HuH-7.5 (cell line): Measurements from ENCODE around the gene CCDC197.
A peak's percentile ranks its signal among the peaks of the same experiment; 100 is the strongest.

Experiments
- DNase-seq: peaks from one replicate; pipeline ENCODE4 v3.0.0; 2011; ENCODE audit warnings: low spot score

Gene CCDC197

DNA sequence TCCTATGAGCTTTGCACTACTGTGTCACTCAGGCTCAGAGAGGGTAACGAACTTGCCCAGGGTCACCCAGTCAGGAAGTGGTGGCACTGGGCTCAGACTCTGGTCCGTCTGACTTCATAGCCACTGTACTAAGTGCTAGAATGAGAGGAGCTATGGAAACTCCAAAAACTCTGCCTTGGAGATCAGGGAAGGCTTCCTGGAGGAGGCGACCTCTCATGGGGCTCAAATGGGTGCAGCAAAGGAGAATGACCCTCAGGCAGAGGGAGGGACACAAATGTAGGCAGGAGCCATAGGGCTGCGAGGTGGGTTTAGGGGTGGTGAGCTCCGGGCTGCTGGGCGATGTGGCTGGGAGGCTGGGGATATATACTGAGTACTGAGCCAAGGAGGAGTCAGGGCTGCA, 3.2 kb downstream of the CCDC197 start:
- DNase-seq = no peak

DNA sequence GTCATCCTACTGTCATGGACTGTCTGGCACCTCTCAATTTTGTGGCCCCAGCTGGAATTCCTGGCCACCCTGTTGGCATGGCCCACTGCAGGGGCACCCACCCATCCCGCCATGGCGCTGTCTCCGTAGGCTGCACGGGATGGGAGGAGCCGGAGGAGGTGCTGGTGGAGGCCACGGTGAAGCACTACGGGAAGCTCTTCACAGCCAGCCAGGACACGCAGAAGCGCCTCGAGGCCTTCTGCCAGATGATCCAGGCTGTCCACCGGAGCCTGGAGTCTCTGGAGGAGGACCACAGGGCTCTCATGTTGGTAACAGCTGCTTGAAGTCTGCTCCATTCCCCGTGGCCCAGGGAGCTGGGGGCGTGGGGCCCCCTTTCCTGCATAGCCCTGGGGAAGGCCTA, 3.9 kb downstream of the CCDC197 start:
- DNase-seq = no peak

DNA sequence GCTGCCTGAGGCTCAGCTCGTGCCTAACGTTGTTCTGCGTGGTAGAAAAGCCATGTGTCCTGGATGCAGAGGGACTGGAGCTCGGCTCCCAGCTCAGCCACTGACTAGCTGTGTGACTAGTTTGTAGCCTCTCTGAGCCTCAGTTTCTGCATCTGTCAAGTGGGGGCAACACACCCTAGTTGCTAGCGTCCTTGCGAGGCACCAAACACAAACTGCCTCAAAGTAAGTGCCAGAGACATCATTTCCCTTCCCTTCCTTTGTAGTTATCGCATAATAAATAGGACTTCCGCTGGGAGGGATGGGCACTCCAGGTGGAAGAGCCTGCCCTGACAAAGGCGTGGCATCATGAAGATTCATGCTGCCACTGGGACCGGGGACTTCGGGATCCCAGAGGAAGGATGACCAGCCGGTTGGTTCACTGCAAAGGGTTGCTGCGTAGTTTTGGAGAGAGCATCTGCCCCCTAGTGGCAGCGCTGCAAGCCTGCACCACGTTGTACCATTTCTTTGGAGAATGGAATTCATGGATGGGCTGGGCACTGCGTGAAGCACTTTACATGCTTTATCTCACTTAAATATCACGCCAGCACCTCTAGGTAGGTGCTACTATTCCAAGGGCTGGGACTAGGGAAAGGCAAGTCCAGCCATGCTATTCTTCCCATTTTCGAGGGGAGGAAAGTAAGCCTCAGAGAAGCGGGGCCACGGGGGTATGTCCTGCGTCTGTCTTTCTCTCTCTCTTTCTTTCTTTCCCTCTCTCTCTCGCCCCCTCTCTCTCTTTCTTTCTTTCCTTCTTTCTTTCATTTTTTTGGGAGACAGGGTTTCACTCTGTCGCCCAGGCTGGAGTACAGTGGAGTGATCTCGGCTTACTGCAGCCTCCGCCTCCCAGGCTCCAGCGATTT, 4.6 kb downstream of the CCDC197 start:
- DNase-seq = peak; percentile 83

DNA sequence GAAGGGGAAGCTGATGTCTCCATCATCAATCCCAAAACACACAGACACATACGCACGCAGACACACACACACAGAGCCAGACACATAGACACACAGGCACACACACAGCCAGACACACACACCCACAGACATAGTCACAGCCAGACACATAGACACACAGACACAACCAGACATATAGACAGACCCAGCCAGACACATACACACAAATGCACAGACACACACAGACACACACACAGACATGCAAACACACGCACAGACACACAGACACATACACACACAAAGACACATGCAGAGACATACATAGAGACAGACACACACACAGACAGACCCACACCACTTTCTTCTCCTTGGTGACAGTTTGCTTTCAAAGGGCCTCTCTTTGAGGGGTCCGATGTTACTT, 6.3 kb downstream of the CCDC197 start:
- DNase-seq = no peak

DNA sequence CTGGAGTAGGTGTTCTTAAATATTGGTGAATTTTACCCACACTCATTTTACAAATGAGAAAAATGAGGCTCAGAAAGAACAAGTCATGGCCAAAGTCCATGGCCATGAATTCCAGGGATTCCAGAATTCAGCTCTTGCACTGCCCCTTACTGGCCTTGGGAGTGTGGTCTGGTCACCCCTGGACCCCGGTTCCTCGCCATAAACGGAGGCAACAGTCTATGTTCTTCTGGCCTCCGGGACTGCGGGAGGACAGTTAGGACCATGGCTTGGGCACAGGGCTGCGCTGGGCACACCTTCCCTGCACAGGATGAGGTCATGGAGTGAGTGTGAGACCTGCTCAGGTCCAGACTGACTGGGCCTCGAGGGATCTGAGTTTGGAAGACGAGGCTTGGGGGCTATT, 6.9 kb downstream of the CCDC197 start:
- DNase-seq = no peak

DNA sequence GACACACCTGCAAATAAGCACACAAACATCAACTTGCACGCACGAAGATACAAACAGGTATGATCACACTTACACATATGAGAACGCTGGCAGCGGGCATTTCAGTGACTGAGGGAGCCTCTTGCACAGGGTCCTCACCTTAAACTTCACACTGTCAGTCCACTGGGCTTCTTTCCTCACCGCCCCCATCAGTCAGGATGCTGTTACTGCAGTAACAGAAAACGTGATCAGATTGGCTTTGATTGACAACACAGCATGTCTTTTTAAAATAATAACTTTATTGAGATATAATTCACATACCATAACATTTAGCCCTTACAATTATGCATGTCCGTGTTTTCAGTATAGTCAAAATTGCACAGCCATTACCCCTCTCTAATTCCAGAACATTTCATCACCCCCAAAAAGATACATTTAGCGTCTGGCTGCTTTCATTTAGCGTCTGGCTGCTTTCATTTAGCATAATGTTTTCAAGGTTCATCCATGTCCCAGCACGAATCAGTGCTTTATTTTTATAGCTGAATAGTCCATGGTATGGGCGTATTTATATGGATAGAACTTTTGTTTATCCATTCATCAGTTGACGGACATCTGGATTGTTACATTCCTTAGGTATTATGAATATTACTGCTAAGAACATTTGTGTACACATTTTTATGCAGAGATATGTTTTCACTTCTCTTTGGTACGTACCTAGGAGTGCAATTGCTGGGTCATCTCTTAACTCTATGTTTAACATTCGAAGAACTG, 8.4 kb downstream of the CCDC197 start:
- DNase-seq = no peak

DNA sequence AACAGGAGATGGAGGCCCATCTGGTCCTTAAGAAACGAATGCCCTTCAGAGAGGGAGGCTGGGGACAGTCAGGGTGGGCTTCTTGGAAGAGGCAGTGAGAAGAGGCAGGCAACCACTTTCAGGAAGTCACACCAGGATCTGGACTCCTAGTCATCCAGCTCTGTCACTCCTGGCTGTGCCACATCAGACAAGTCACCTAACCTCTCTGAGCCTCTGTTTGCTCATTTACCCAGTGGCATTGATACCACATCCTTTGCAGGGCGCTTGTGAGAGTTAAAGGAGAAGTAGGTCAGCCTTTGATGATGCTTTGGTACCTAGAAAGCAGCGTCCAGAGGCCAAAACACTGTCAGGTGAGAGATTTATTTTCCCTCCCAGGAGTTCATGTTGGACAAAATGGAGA, 11.1 kb downstream of the CCDC197 start:
- DNase-seq = no peak

DNA sequence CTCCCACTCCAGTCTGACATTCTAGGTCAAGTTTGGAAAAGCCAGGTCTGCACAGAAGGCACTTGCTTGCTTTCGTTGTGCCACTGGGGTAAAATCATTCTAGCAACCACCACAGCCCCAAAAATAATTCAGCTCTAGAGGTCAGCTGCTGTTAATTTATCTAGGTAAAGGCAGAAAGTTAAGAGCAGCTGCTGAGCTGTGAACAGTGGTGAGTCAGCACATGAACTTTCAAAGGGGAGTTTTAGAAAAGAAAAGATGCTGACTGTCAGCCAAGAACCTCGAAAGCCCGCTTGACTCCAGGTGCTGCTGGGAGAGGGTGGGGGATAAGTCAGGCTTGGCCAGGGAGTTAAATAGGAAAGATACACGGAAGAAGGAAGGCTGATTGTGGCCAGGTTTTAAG, 12.7 kb downstream of the CCDC197 start:
- DNase-seq = no peak

DNA sequence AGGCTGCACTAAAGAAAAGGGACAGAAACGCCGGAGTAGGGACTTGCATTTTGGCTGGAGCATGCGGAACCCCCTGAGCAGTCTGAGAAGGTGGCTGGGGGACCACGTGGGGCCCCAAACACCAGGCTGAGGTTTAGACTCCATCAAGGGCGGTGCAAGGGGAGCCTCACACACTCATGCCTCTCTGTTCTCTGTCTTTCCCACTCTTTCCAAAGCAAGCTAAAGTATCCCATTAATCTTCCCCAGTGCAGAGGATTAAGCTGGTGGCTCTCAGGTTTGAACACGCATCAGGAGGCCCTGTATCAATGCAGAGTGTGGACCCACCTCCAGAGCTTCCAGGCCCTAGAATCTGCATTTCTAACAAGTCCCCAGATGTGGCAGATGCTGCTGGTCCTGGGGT, 13.5 kb downstream of the CCDC197 start:
- DNase-seq = no peak

DNA sequence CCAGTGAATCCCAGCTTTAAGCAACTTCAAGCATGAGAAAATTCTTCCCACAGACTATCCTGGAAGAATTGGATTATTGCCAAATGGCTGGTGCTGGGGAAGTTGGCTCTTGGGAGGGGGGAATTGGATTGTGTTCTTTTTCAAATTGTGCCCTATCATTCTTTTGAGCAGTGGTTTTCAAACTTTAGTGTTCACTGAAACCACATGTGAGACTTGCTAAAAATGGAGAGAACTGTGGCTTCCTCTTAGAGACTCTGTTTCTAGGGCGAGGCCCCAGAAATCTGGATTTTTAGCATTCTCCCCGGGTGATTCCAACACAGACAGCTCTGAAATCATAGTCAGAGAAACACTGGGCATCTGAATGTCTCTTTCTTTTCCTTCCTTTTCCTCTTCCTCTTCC, 14.7 kb downstream of the CCDC197 start:
- no peak for DNase-seq

DNA sequence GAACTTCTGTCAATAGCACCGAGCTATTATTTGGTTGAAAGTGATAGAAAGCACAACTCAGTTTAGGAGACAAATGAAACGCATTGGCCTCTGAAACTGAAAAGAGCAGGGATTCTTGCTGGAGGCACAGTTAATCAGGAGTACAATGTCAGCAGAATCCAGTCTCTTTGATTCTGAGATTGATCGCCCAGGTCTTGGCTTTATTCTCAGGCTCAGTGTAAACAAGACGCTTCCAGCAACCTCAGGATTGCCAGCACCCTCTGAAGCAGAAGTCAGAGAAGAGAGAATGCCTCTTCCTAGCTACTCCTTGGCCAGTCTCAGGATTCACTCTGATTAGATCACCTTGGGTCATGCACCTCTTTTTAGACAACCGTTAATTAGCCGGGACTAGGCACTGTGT, 17.3 kb downstream of the CCDC197 start:
- DNase-seq = no peak

DNA sequence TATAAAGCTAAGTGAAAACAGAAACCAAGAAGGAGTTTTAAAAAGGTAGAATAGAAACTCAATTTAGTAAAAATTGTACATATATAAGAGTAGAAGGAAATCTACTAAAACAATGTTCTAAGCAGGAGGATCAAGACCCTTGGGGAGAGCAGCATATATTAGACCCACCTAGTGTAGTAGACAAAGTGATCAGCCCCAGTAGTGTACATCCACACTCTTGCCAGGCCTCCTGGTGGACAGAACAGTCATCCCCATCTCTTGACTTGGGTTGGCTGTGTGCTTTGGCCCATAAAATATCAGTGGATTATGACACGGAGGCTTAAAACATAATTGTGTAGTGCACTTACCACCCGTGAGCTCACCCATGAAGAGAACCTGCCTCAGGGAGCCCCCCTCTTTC, 18.1 kb downstream of the CCDC197 start:
- no peak for DNase-seq

DNA sequence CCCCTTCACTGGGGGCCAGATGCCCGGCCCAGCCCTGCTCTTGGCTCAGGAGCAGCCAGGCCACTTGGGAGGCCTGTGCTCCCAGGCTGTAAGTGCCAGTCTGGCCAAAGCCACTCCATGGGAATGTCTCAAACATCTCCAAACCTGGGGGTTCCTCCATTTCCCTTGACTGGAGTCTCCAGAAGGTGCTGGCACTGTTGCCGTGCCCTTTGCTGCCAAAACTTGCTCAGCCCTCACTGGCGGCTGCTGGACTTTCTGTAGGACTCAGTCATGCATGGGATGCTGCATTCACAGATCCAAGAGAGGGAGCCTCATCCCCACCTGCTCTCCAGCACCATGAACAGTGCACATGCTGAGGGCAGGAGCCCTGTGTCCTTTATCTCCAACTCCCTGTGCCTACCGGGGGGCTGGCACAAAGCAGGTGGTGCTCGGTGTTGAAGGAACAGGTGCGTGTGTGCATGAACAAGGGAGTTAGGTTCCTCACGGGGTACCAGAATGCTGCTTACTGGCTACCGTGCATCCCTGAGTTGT, 19.4 kb downstream of the CCDC197 start:
- no peak for DNase-seq

DNA sequence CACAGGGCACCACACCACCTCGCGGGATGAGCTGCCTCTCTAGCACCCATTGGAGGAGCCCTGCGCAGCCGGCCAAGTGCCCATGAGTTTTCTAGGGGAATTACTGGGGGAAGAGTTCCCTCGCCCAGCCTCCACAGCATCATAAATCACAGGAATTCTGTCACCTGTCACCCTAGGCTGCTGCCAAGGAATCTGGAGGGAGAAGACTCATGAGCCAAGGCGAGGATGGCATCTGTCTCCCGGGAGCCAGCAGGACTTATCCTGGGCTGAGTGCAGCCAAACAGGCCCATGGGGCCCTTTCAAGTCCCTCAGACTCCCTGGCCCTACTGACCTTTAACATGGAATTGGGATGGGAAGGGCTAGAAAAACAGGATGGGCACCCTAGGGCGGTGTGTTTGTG, 21.2 kb downstream of the CCDC197 start:
- no peak for DNase-seq

DNA sequence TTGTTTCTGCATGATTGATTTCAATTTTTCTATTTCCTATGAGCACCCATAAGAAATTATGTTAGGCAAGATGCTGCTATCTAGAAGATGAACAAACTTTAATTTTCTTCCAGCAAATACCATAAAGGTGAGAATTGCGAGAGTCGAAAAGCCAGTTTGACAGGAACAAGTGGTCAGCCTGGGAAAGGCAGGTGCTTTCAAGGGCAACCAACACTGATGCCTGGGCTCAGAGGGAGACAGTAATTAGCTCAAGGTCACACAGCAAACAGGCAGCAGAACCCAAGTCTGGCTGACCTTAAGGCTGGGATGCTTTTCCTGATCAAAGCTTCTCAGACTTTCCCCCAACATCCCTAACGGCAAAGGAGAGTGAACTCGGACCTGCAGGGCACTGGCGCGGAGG, 22.2 kb downstream of the CCDC197 start:
- DNase-seq = no peak

DNA sequence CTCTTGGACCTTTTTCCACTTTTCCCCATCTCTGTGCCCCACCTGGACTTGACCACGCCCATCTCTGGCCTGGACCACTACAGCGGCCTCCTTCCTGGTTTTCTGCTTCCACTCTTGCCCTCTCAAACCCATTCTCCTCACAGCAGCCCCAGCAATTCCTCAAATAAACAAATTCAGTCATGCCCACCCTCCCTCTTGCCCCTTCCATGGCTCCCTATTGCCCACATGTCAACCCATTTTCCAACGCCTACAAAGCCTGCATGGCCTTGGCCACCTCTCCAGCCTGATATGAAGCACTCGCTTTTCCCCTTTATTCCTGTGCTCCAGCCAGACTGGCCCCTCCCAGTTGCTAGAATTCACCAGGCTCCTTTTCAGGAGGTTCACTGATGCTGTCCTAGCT, 23.2 kb downstream of the CCDC197 start:
- DNase-seq = no peak

DNA sequence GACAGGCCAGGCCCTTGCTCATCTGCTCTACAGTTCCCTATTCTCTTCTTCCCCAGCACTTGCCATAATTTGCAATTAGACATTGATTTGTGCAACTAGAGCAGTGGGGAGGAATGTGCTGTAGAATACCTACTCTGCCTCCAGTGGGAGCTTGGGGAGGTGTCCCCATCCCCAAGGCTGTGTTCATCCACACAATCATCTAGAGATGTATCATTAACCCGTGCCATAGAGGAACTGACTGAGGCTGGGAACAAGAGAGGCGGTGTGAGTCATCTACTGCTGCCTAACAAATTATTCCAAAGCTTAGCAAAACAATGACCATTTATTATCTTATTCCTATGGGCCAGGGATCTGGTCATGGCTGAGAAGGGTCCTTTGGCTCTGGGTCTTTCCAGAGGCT, 23.9 kb downstream of the CCDC197 start:
- no peak for DNase-seq

DNA sequence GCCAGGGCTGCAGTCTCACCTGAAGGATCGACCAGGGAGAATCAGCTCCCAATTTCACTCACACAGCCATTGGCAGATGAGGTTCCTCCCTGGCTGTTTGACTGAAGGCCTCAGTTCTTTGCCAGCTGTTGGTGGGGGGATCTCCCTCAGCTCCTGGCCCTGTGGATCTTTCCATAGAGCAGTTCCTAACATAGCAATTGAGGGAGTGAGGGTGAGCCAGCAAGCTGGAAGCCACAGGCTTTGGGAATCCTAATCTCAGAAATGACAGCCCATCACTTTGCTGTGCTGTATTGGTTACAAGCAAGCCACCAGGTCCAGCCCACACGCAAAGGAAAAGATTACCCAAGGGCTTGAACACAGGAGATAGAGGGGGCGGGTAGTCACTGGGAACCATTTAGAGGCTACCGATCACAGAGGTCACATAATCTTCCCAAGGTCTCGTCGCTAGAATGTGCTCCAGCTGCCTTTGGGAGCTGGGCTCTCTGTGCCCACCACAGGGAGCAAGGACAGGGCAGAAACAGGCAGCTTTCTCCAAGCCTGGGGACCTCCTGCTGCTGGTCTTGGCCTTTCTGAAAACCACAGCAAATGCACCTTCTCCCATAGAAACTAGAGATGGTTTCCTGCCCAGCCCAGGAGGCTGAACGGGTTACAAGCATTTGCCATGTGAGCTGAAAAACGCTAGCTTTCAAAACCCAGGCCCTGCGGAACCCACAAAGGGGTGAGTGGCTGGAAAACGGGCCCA, 24.5 kb downstream of the CCDC197 start:
- no peak for DNase-seq

DNA sequence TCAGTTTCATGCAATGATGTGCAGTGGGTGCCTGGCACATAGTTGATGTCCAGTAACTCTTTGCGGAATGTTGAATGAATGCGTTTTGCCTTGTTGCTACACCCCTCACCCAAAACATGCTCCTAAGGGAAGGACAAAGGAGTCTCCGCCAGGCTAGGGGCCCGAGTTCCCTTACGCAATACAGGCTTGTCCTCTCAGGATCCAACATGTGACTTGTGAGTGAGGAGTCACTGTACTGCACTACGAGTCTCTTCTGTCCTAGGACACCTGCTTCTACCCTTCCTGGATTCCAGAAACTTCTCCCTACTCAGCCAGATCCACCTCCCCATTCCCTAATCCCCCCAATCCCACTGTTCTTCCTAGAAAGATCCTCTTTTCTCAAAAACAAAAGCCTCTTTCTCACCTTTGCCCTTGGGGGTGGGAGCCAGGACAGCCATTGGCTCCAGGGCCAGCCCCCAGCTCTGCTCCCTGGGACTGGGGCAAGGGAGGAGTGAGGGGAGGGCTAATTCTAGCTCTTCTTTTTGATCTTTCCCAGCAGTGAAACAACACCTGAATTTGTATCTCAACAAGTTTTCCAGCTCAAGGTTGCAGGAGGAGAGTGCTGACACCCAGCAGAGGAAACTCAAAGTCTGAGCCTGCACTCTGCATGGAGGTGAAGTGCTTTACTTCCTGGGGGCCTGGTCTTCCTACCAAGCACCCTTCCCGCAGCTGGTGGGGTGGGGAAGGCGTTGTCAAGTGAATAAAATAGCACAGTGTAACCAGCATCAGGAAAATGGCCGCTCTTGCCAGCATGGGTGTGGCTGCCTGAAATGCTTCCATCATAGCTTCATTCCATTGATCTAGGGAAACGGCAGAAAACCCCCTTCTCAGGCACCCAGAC, 25.7 kb downstream of the CCDC197 start:
- DNase-seq = no peak

DNA sequence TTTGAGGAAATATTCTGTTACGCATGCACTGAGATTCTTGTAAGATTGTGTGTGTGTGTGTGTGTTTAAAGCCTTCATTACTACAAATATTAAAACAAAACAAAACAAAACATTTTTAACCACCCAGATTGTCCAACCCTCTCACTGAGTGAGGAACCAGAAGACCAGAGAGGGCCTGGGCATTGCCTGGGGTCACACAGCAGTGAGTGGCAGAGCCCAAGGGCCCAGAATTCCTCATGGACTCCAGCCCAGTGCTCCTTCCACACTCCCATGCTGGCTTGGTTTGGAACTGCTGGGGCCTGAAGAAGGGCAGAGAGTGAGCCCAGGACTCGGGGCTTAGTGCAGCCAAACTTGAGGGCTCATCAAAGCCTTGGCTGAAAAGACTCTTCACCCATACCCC, 27.4 kb downstream of the CCDC197 start:
- DNase-seq = no peak

DNA sequence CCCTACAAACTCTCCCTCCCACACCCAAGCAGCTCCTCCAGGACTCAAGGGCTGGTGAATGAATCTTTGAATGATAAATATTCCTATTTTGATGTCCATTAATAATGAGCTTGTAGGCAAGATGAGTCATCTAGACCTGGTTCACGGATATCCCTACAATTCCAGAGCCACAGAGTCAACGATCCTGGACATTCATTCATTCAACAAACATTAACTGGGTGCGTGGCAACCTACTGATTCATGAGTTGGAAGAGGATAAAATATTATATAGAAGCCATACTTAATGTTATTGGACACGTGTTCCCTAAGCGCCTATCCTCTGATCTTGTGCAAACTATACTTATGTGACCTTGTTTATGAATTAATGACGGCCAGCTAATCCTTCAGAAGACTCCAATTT, 28.6 kb downstream of the CCDC197 start:
- no peak for DNase-seq
